ENCODE results near the gene TRIM67. TPM values are rescaled to one million over a fixed set of nuclear protein-coding genes. Genes with fewer than 3 reads are reported as not detected.

Gene TRIM67
- total RNA-seq, 1 experiment from 2014 or later, result not detected

- no peak for TF ChIP-seq STAT6 (CRISPR knock-in tag; conservative IDR thresholded peaks at IDR 0.05; ENCODE audit: low read depth)
- no peak for TF ChIP-seq PREB (CRISPR knock-in tag; IDR thresholded peaks at IDR 0.05; ENCODE audit: borderline replicate concordance)
- TF ChIP-seq ATF1 (CRISPR knock-in tag; IDR thresholded peaks at IDR 0.05), result no peak
- TF ChIP-seq ZBTB43 (CRISPR knock-in tag; IDR thresholded peaks at IDR 0.05), result no peak
- TF ChIP-seq ATF3 (CRISPR knock-in tag; conservative IDR thresholded peaks at IDR 0.05), result no peak
Observed at GRCh38 chr1:231232870-231233734, 71.2 kb downstream of the TRIM67 start (continued).

GRCh38 chr1:231233735-231234417, 72.0 kb downstream of the TRIM67 start:
- TF ChIP-seq GABPB1 (CRISPR knock-in tag; IDR thresholded peaks at IDR 0.05) (0 out of 2 replicates have a peak, but pooled peaks have one; percentile 24), MYBL2 (CRISPR knock-in tag; IDR thresholded peaks at IDR 0.05) (no peak)
- DNase-seq (ENCODE audit: low spot score) (no peak), ATAC-seq (no peak)
- no peak overlapping the region for H3K27ac Mint-ChIP-seq
- peaks cover 6% of the 10 kb centered on the region for H3K36me3 Mint-ChIP-seq
- H3K4me1 Mint-ChIP-seq, result no peaks in the 10 kb centered on the region
- ChIA-PET POLR2A (no interaction called here), CTCF (no interaction called here)
- no peaks in the 10 kb centered on the region for H3K27me3 Mint-ChIP-seq (ENCODE audit: low read depth)
- H3K9me3 Mint-ChIP-seq, result no peaks in the 10 kb centered on the region
- H3K4me3 Mint-ChIP-seq, result no peak overlapping the region

- no peak overlapping the region for H3K4me3 Mint-ChIP-seq
- POLR2A ChIA-PET, result no interaction called here
- no peak for ATAC-seq
- TF ChIP-seq FOXJ3 (CRISPR knock-in tag; IDR thresholded peaks at IDR 0.05; ENCODE audit: borderline replicate concordance) (no peak), ATF6 (CRISPR knock-in tag; IDR thresholded peaks at IDR 0.05) (no peak), FOXP4 (CRISPR knock-in tag; IDR thresholded peaks at IDR 0.05) (no peak), ZBTB21 (CRISPR knock-in tag; IDR thresholded peaks at IDR 0.05; ENCODE audit: borderline replicate concordance) (no peak), ERG (CRISPR knock-in tag; IDR thresholded peaks at IDR 0.05) (no peak), CTCF (IDR thresholded peaks at IDR 0.05) (no peak), STAT6 (CRISPR knock-in tag; conservative IDR thresholded peaks at IDR 0.05; ENCODE audit: low read depth) (no peak), ZNF232 (CRISPR knock-in tag; IDR thresholded peaks at IDR 0.05) (no peak)
Observed at GRCh38 chr1:231234506-231234905, 72.6 kb downstream of the TRIM67 start.

More at GRCh38 chr1:231234506-231234905, 72.6 kb downstream of the TRIM67 start:
- Mint-ChIP-seq H3K36me3 (peaks cover 9% of the 10 kb centered on the region), H3K27ac (no peak overlapping the region; the same call in 1 of the 2 replicates), H3K27me3 (ENCODE audit: low read depth) (no peaks in the 10 kb centered on the region), H3K4me1 (no peaks in the 10 kb centered on the region), H3K9me3 (no peaks in the 10 kb centered on the region)
- CTCF ChIA-PET, result no interaction called here
- no peak for DNase-seq (ENCODE audit: low spot score)
